ENCODE data around the gene TRIOBP.

GRCh38 chr22:37805810-37806277 is 109.0 kb downstream of the TRIOBP start:
- TF ChIP-seq CTCF (IDR thresholded peaks at IDR 0.05) (no peak), EP300 (IDR thresholded peaks at IDR 0.05) (no peak), POLR2A (IDR thresholded peaks at IDR 0.05) (no peak)

Measured in suprapubic skin (tissue), 3 donors.